GM19463 (cell line): ENCODE measurements around the gene OR2AK2.

Source experiments
- ATAC-seq: cut with Tn5 transposase; IDR thresholded peaks from one replicate; pipeline ENCODE4 v1.9.1; 2021; ENCODE audit warnings: mild to moderate bottlenecking, moderate library complexity; ENCODE audit not compliant: unreplicated experiment

The OR2AK2 gene

GRCh38 chr1:247964933-247965332 lies at the start of gene OR2AK2:
Gene OR2AK2, plus strand, starts transcription at chr1:247965233. Its CDS starts 144 bp downstream, at chr1:247965377.
- ATAC-seq: no peak

- ATAC-seq: no peak
Measured at GRCh38 chr1:247919952-247920351, 45.1 kb upstream of the OR2AK2 start, which contains the start of gene OR2T8. Gene OR2T8, plus strand, starts transcription at chr1:247920252. Its CDS starts 766 bp downstream, at chr1:247921018.

- no peak for ATAC-seq
Measured at GRCh38 chr1:247923941-247924340, 41.1 kb upstream of the OR2AK2 start.

GRCh38 chr1:247924868-247925267 lies 40.2 kb upstream of the OR2AK2 start, which contains the start of gene OR2AJ1:
Gene OR2AJ1, plus strand, starts transcription at chr1:247924889. Its CDS starts 8,880 bp downstream, at chr1:247933769.
- ATAC-seq: no peak

- ATAC-seq: no peak
Measured at GRCh38 chr1:247933989-247934388, 31.0 kb upstream of the OR2AK2 start.

- no peak for ATAC-seq
Measured at GRCh38 chr1:247935781-247936180, 29.3 kb upstream of the OR2AK2 start.

GRCh38 chr1:247936415-247936814 lies 28.6 kb upstream of the OR2AK2 start:
- ATAC-seq: no peak

GRCh38 chr1:247936965-247937734 lies 27.9 kb upstream of the OR2AK2 start:
- peak; percentile 100 for ATAC-seq

GRCh38 chr1:247942624-247943023 lies 22.4 kb upstream of the OR2AK2 start:
- ATAC-seq: no peak

GRCh38 chr1:247948558-247948957 lies 16.5 kb upstream of the OR2AK2 start, which contains the start of gene OR2L8:
Gene OR2L8, plus strand, starts transcription at chr1:247948858. Its CDS starts 0 bp downstream, at chr1:247948858.
- ATAC-seq: no peak

GRCh38 chr1:247953408-247953807 lies 11.6 kb upstream of the OR2AK2 start:
- ATAC-seq: no peak

GRCh38 chr1:247961791-247962190 lies 3.2 kb upstream of the OR2AK2 start:
- ATAC-seq: no peak

- ATAC-seq: no peak
Measured at GRCh38 chr1:247962911-247963588, 2.0 kb upstream of the OR2AK2 start.

- peak; percentile 65 for ATAC-seq
Measured at GRCh38 chr1:247966532-247967204, 1.6 kb downstream of the OR2AK2 start.

- ATAC-seq: no peak
Measured at GRCh38 chr1:247992986-247993385, 28.0 kb downstream of the OR2AK2 start.

GRCh38 chr1:247998811-247999210 lies 33.8 kb downstream of the OR2AK2 start:
- no peak for ATAC-seq

GRCh38 chr1:248000169-248000568 lies 35.1 kb downstream of the OR2AK2 start:
- no peak for ATAC-seq

- no peak for ATAC-seq
Measured at GRCh38 chr1:248007778-248008177, 42.7 kb downstream of the OR2AK2 start.

- no peak for ATAC-seq
Measured at GRCh38 chr1:248009681-248010080, 44.6 kb downstream of the OR2AK2 start.

- no peak for ATAC-seq
Measured at GRCh38 chr1:248013229-248013710, 48.2 kb downstream of the OR2AK2 start, which contains the start of gene OR2L5. Gene OR2L5, plus strand, starts transcription at chr1:248013660. Its CDS starts 8,288 bp downstream, at chr1:248021948.

GRCh38 chr1:248015803-248016202 lies 50.8 kb downstream of the OR2AK2 start:
- no peak for ATAC-seq
